ENCODE data around the gene HOXB5. TPM values are rescaled to one million over a fixed set of nuclear protein-coding genes. Genes with fewer than 3 reads are reported as not detected.
A peak's percentile ranks its signal among the peaks of the same experiment; 100 is the strongest.

The HOXB5 gene
- total and polyA plus RNA-seq, 2 of the 4 experiments (the other 2 are of a cell fraction) = 0.54 to 18.0 TPM

DNA sequence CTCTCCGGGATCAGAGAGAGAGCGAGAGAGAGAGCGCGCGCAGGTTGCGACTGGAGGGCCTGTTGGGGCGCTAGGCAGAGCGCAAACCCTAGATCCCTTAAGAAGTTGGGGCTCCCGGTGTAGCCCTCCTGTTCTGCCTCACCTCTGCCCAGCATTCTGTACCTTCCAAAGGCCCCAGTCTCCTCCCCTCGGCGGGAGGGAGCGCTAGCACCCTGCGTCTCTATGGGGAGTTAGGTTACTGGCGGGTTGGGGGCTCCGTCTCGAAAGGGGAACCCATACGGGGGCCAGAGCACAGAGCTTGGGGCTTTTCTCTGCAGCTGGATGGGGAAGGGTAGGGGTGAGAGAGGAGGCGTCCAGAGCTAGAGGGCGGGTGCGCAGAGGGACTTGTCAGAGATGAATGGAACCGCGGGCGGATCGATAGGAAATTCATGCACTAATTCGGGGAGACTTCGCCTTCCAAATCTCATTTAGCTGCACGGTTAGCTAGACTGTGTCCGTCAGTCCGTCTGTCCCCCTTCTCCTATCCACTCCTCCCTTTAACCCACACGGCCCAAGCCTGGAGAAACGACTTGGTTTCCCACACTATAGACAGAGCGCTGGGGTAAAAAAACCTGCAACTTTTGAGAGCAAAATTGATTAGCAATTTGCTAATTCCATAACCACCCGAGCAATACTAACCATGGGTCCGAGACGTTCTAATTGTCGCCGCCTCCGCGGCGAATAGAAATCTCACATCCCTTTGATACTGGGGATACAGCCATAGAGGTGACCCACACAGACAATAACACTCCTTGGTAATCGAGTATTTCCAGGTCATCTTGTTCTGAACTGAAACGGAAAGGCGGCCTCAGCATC, 14.7 kb downstream of the HOXB5 start:
- peaks cover 33% of the 10 kb centered on the region for H3K36me3 ChIP-seq (ENCODE audit: control insufficient read depth, insufficient read depth, low read length)
- TF ChIP-seq, protein P1, sequence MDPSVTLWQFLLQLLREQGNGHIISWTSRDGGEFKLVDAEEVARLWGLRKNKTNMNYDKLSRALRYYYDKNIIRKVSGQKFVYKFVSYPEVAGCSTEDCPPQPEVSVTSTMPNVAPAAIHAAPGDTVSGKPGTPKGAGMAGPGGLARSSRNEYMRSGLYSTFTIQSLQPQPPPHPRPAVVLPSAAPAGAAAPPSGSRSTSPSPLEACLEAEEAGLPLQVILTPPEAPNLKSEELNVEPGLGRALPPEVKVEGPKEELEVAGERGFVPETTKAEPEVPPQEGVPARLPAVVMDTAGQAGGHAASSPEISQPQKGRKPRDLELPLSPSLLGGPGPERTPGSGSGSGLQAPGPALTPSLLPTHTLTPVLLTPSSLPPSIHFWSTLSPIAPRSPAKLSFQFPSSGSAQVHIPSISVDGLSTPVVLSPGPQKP (IDR thresholded peaks at IDR 0.05; ENCODE audit: borderline replicate concordance, low read depth, low read length) = no peak
- TF ChIP-seq, protein P2, sequence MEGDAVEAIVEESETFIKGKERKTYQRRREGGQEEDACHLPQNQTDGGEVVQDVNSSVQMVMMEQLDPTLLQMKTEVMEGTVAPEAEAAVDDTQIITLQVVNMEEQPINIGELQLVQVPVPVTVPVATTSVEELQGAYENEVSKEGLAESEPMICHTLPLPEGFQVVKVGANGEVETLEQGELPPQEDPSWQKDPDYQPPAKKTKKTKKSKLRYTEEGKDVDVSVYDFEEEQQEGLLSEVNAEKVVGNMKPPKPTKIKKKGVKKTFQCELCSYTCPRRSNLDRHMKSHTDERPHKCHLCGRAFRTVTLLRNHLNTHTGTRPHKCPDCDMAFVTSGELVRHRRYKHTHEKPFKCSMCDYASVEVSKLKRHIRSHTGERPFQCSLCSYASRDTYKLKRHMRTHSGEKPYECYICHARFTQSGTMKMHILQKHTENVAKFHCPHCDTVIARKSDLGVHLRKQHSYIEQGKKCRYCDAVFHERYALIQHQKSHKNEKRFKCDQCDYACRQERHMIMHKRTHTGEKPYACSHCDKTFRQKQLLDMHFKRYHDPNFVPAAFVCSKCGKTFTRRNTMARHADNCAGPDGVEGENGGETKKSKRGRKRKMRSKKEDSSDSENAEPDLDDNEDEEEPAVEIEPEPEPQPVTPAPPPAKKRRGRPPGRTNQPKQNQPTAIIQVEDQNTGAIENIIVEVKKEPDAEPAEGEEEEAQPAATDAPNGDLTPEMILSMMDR (conservative IDR thresholded peaks at IDR 0.05; ENCODE audit: low read depth, low read length) = no peak
- TF ChIP-seq CEBPB (IDR thresholded peaks at IDR 0.05; ENCODE audit: low read depth, low read length) (no peak), CHD1 (IDR thresholded peaks at IDR 0.05; ENCODE audit: low read depth, low read length) (no peak), MXI1 (IDR thresholded peaks at IDR 0.05; ENCODE audit: borderline replicate concordance, low read depth, low read length) (no peak), RFX5 (IDR thresholded peaks at IDR 0.05; ENCODE audit: low read depth, low read length) (no peak), RAD21 (IDR thresholded peaks at IDR 0.05; ENCODE audit: low read length) (no peak), MAZ (IDR thresholded peaks at IDR 0.05; ENCODE audit: borderline replicate concordance, low read depth, low read length) (no peak), BHLHE40 (IDR thresholded peaks at IDR 0.05; ENCODE audit: low read depth, low read length) (no peak), MAFK (IDR thresholded peaks at IDR 0.05; ENCODE audit: low read depth, low read length) (no peak), SMC3 (IDR thresholded peaks at IDR 0.05; ENCODE audit: low read depth, low read length) (no peak), NFE2L2 (IDR thresholded peaks at IDR 0.05; ENCODE audit: low read depth, low read length) (no peak), FOS (IDR thresholded peaks at IDR 0.05; ENCODE audit: low read depth, low read length) (no peak)
- TF ChIP-seq, protein P3, sequence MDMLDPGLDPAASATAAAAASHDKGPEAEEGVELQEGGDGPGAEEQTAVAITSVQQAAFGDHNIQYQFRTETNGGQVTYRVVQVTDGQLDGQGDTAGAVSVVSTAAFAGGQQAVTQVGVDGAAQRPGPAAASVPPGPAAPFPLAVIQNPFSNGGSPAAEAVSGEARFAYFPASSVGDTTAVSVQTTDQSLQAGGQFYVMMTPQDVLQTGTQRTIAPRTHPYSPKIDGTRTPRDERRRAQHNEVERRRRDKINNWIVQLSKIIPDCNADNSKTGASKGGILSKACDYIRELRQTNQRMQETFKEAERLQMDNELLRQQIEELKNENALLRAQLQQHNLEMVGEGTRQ (IDR thresholded peaks at IDR 0.05; ENCODE audit: low read depth, low read length) = no peak

More for the DNA sequence above, 14.7 kb downstream of the HOXB5 start:
- Histone ChIP-seq H3K4ac (ENCODE audit: low read depth, low read length) (peak overlapping the region; percentile 97), H2BK5ac (ENCODE audit: low read depth, low read length, poor library complexity, severe bottlenecking) (peak overlapping the region; percentile 99), H2AK5ac (ENCODE audit: low read depth, low read length) (peak overlapping the region; percentile 87), H3K4me3 (ENCODE audit: insufficient read depth, low read depth, low read length) (peak overlapping the region; percentile 60), H2BK20ac (ENCODE audit: low read depth, low read length) (peak overlapping the region; percentile 61), H4K5ac (ENCODE audit: low read depth, low read length) (peak overlapping the region; percentile 93), H3K14ac (replicated peaks; ENCODE audit: low read depth, low read length) (peak overlapping the region; percentile 97), H3K27ac (ENCODE audit: insufficient read depth, low read length) (peak overlapping the region; percentile 99), H4K8ac (ENCODE audit: low read depth in 2 of 2, low read length in 2 of 2) (peak overlapping the region; percentile 89 to 94), H4K91ac (ENCODE audit: insufficient read depth, low read depth, low read length) (peak overlapping the region; percentile 92), H2AK9ac (replicated peaks; ENCODE audit: low read depth, low read length, poor library complexity) (peak overlapping the region; percentile 75), H3K9me3 (ENCODE audit: control insufficient read depth, insufficient read depth, low read length) (no peaks in the 10 kb centered on the region), H3K4me2 (ENCODE audit: low read depth, low read length) (peak overlapping the region; percentile 91), H2BK15ac (ENCODE audit: low read depth, low read length) (peak overlapping the region; percentile 63; the same call in 2 of the 3 replicates), H4K20me1 (ENCODE audit: insufficient read depth, low read length) (peaks cover 5% of the 10 kb centered on the region), H2BK120ac (ENCODE audit: low read depth, low read length) (peak overlapping the region; percentile 93), H3K56ac (ENCODE audit: extremely low read depth, insufficient read depth, low read length) (peak overlapping the region; percentile 99), H3K9ac (ENCODE audit: low read depth, low read length) (peak overlapping the region; percentile 96), H2AFZ (replicated peaks; ENCODE audit: low read length, poor library complexity) (peak overlapping the region; percentile 71), H3K18ac (ENCODE audit: low read depth, low read length) (peak overlapping the region; percentile 93), H3K23ac (ENCODE audit: low read depth, low read length) (peak overlapping the region; percentile 100), H3K9me1 (ENCODE audit: insufficient read depth, low read length) (no peaks in the 10 kb centered on the region; the same call in 1 of the 2 replicates), H3K27me3 (ENCODE audit: control insufficient read depth, insufficient read depth, low read length) (no peaks in the 10 kb centered on the region), H3K4me1 (ENCODE audit: control insufficient read depth, insufficient read depth, low read length) (peaks cover 14% of the 10 kb centered on the region), H3K79me1 (ENCODE audit: low read depth in 1 of 2, low read length in 2 of 2) (no peaks in the 10 kb centered on the region)
- intact Hi-C loops (cut with micrococcal nuclease) (no loop called here), dilution Hi-C loops (cut with HindIII; ENCODE audit: low sequenced_read_pairs, unreplicated experiment) (no loop called here), in situ Hi-C loops (cut with MboI; ENCODE audit: low sequenced_read_pairs) (no loop called here)
- WGBS, 2 experiments (ENCODE audit: extremely low coverage in 2 of 2, insufficient read length in 1 of 2) = 1% methylated on average over 12 of the region's 43 CpGs; no CpG with 5 or more reads in 1 of the 2 experiments
- BruUV-seq (replicated peaks) = no TSS peak
- ATAC-seq (ENCODE audit: low read depth) = no peak
- CTCF ChIA-PET = interaction anchor here (0.6 kb wide), 1 partner anchor 247 kb away, joined by 6 read pairs; no protein-coding TSS in a partner anchor
- peak; percentile 63 for DNase-seq
- POLR2A ChIA-PET (ENCODE audit: unreplicated experiment) = interaction anchor here (1.7 kb wide), 1 partner anchor 32 kb away, joined by 4 read pairs; no protein-coding TSS in a partner anchor
